Thyroid gland (tissue), 4 donors: ENCODE data around the gene RPL36. TPM values are rescaled to one million over a fixed set of nuclear protein-coding genes. Genes with fewer than 3 reads are reported as not detected.

Experiments used
- DNase-seq, 2 donors: peaks; one replicate each; pipeline ENCODE4 v3.0.0-alpha.2; 2019
- H3K27ac ChIP-seq, 3 donors: fragments of 200-600 bp; sonication (generic); 1 replicate in 2 of 3; 2 replicates in 1 of 3; pipeline ENCODE4 v1.5.1; 2016 to 2019; ENCODE audit warnings: mild to moderate bottlenecking in 1 of 3, moderate library complexity in 1 of 3
- H3K27me3 ChIP-seq: fragments of 200-600 bp; sonication (generic); one replicate; pipeline ENCODE4 v1.5.1; 2019
- H3K36me3 ChIP-seq, 2 donors: fragments of 200-600 bp; sonication (generic); one replicate each; pipeline ENCODE4 v1.5.1; 2016 to 2019
- H3K4me1 ChIP-seq, 2 donors: fragments of 200-600 bp; sonication (generic); one replicate each; pipeline ENCODE4 v1.5.1; 2017 to 2019
- H3K4me3 ChIP-seq, 3 donors: fragments of 200-600 bp; sonication (generic); replicated peaks in 1 of 3; 1 replicate in 2 of 3; 2 replicates in 1 of 3; pipeline ENCODE4 v1.5.1; 2016; ENCODE audit warnings: mild to moderate bottlenecking in 1 of 3
- H3K9me3 ChIP-seq: fragments of 200-600 bp; sonication (generic); one replicate; pipeline ENCODE4 v1.5.1; 2017
- CTCF ChIP-seq, 6 experiments: fragments of 200-600 bp in 3 of 6; fragments of 450-650 bp in 3 of 6; sonication (generic) in 3 of 6; IDR thresholded peaks; one replicate each; pipeline ENCODE4 v1.5.1; 2016 to 2019; ENCODE audit warnings: antibody characterized with exemption in 6 of 6, mild to moderate bottlenecking in 2 of 6, inconsistent platforms in 1 of 6, moderate library complexity in 1 of 6
- POLR2A ChIP-seq, 2 donors: fragments of 450-650 bp; IDR thresholded peaks; one replicate each; pipeline ENCODE4 v1.6.1; 2017; ENCODE audit warnings: antibody characterized with exemption in 2 of 2, mild to moderate bottlenecking in 2 of 2, moderate library complexity in 1 of 2
- WGBS, 2 donors: methylation state at CpG; one replicate each; pipeline ENCODE4 v1.1.5; 2017; 5-methylcytosine and 5-hydroxymethylcytosine counted together
- intact Hi-C: fragments of 100-400 bp; cut with DNase I; formaldehyde crosslinking; loops from one replicate; pipeline ENCODE4 v1.15.1; 2023
- total RNA-seq, 4 donors: library from RNA; depleted of rRNA; stranded (reverse); fragments of >200 nt; gene quantifications; one replicate each; pipeline ENCODE4 v1.2.3, GENCODE V29; 2016

The RPL36 gene
- total RNA-seq, 4 donors from 2014 or later = 313 to 561 (median 386) TPM

- H3K9me3 ChIP-seq = no peaks in the 10 kb centered on the region
- no peaks in the 10 kb centered on the region for H3K27me3 ChIP-seq
- 93 to 94% methylated on average over 7 to 8 of the region's 8 CpGs for WGBS, 2 donors
- no peaks in the 10 kb centered on the region for H3K4me1 ChIP-seq
- no peak for TF ChIP-seq CTCF (IDR thresholded peaks at IDR 0.05)
- TF ChIP-seq POLR2A (IDR thresholded peaks at IDR 0.05) = no peak
- H3K4me3 ChIP-seq = no peak overlapping the region
- peaks cover 60% of the 10 kb centered on the region in 2 donors for H3K36me3 ChIP-seq
- no peak overlapping the region for H3K27ac ChIP-seq
- intact Hi-C loops = no loop called here
- DNase-seq = no peak
Measured at GRCh38 chr19:5711025-5711424, 20.9 kb downstream of the RPL36 start.

GRCh38 chr19:5711713-5712161 lies 21.6 kb downstream of the RPL36 start:
- intact Hi-C loops = no loop called here
- H3K4me3 ChIP-seq = no peak overlapping the region
- no peaks in the 10 kb centered on the region for H3K27me3 ChIP-seq
- no peak overlapping the region for H3K27ac ChIP-seq
- H3K4me1 ChIP-seq = no peaks in the 10 kb centered on the region
- H3K36me3 ChIP-seq = peaks cover 53% of the 10 kb centered on the region in 2 donors
- TF ChIP-seq POLR2A (IDR thresholded peaks at IDR 0.05) (no peak), CTCF (IDR thresholded peaks at IDR 0.05) (no peak)
- WGBS, 2 donors = 93 to 94% methylated on average over 25 of the region's 25 CpGs
- DNase-seq = no peak
- H3K9me3 ChIP-seq = no peaks in the 10 kb centered on the region

DNA sequence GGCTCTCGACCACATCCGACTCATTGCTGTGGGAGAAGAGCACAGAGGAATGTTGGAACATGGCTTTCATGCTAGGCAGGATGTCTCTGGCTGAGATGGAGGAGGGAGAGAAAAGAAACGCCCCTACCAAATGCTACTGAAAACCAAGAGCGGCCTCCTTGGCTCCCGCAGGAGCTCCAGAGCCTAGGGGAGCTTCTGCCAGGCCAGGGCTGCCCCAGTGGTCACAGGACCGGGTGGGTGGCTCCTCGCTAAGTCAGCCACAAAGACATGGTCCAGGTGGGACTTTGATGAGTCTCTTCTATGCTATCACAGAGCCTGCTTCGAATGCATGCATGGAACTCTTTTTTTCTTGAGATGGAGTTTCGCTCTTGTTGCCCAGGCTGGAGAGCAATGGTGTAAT lies 23.1 kb downstream of the RPL36 start:
- no peak for DNase-seq
- H3K4me1 ChIP-seq = peaks cover 0 to 4% of the 10 kb centered on the region in 2 donors
- 95 to 96% methylated on average over 9 of the region's 9 CpGs for WGBS, 2 donors
- peaks cover 38 to 40% of the 10 kb centered on the region in 2 donors for H3K36me3 ChIP-seq
- H3K9me3 ChIP-seq = no peaks in the 10 kb centered on the region
- H3K27ac ChIP-seq = no peak overlapping the region
- H3K27me3 ChIP-seq = no peaks in the 10 kb centered on the region
- TF ChIP-seq POLR2A (IDR thresholded peaks at IDR 0.05) (no peak), CTCF (IDR thresholded peaks at IDR 0.05) (no peak)
- intact Hi-C loops = no loop called here
- no peak overlapping the region for H3K4me3 ChIP-seq

DNA sequence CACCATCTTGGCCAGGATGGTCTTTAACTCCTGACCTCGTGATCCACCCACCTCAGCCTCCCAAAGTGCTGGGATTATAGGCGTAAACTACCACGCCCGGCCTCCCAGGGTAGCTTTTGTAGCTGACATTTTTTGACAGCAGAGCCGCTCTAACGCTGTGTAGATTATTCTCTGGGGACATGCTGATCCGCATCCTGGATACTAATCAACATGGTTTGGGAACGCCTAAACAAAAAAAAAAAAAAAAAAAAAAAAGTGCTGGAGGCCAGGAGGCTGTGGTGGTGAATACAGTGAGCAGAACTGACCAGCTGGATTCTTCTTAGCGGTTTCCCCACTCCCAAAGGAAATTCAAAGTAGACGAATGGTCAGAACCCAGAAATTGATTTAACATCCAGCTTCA lies 24.7 kb downstream of the RPL36 start:
- 75 to 84% methylated on average over 10 of the region's 10 CpGs for WGBS, 2 donors
- H3K27ac ChIP-seq = no peak overlapping the region
- intact Hi-C loops = no loop called here
- H3K4me3 ChIP-seq = no peak overlapping the region
- H3K4me1 ChIP-seq = peaks cover 9 to 16% of the 10 kb centered on the region in 2 donors
- peaks cover 34 to 36% of the 10 kb centered on the region in 2 donors for H3K36me3 ChIP-seq
- DNase-seq = no peak
- TF ChIP-seq POLR2A (IDR thresholded peaks at IDR 0.05) (no peak), CTCF (IDR thresholded peaks at IDR 0.05) (no peak)
- no peaks in the 10 kb centered on the region for H3K27me3 ChIP-seq
- H3K9me3 ChIP-seq = no peaks in the 10 kb centered on the region

- H3K4me3 ChIP-seq = no peak overlapping the region
- 85 to 87% methylated on average over 8 of the region's 8 CpGs for WGBS, 2 donors
- H3K27ac ChIP-seq = no peak overlapping the region
- intact Hi-C loops = no loop called here
- no peak for DNase-seq
- peaks cover 9 to 16% of the 10 kb centered on the region in 2 donors for H3K4me1 ChIP-seq
- H3K36me3 ChIP-seq = peaks cover 10 to 13% of the 10 kb centered on the region in 2 donors
- H3K9me3 ChIP-seq = no peaks in the 10 kb centered on the region
- TF ChIP-seq POLR2A (IDR thresholded peaks at IDR 0.05) (no peak), CTCF (IDR thresholded peaks at IDR 0.05) (no peak)
- H3K27me3 ChIP-seq = no peaks in the 10 kb centered on the region
Measured at GRCh38 chr19:5717215-5717935, 27.3 kb downstream of the RPL36 start.
